PC-3 (cell line): Measurements from ENCODE around the gene SLC22A14.

Experiments
- CTCF ChIP-seq: fragments of 300-600 bp; sonication (generic); conservative IDR thresholded peaks from 2 replicates; pipeline ENCODE4 v1.5.1; 2017; ENCODE audit warnings: antibody characterized with exemption, low read depth, mild to moderate bottlenecking, low read length
- EZH2phosphoT487 ChIP-seq: fragments of 300-600 bp; sonication (generic); IDR thresholded peaks from 2 replicates; pipeline ENCODE4 v1.6.1; 2018; ENCODE audit warnings: mild to moderate bottlenecking, antibody characterized with exemption, low read length, borderline replicate concordance

- no peak for TF ChIP-seq CTCF
- no peak for TF ChIP-seq EZH2phosphoT487
Observed at GRCh38 chr3:38314764-38315487, 32.8 kb downstream of the SLC22A14 start.
